GM13977 (cell line): ENCODE data around the gene CTNNBL1.
A peak's percentile ranks its signal among the peaks of the same experiment; 100 is the strongest.

ENCODE experiments used
- DNase-seq: peaks from one replicate; pipeline ENCODE4 v3.0.0; 2012; ENCODE audit warnings: low spot score
- in situ Hi-C: fragments of 300-500 bp; cut with MboI; formaldehyde crosslinking; loops from one replicate; pipeline ENCODE4 v1.12.0; 2022; ENCODE audit warnings: low sequenced_read_pairs, low pct_unique_long_range_greater_than_20kb, mixed read lengths, inconsistent platforms; ENCODE audit not compliant: unreplicated experiment
- TF ChIP-seq, protein P1 (sequence below): IDR thresholded peaks from 2 replicates; pipeline ENCODE4 v1.5.1; 2012; ENCODE audit warnings: mild to moderate bottlenecking, control low read depth; ENCODE audit not compliant: insufficient read depth; ENCODE audit errors: extremely low read depth, missing control alignments

The CTNNBL1 gene

DNA sequence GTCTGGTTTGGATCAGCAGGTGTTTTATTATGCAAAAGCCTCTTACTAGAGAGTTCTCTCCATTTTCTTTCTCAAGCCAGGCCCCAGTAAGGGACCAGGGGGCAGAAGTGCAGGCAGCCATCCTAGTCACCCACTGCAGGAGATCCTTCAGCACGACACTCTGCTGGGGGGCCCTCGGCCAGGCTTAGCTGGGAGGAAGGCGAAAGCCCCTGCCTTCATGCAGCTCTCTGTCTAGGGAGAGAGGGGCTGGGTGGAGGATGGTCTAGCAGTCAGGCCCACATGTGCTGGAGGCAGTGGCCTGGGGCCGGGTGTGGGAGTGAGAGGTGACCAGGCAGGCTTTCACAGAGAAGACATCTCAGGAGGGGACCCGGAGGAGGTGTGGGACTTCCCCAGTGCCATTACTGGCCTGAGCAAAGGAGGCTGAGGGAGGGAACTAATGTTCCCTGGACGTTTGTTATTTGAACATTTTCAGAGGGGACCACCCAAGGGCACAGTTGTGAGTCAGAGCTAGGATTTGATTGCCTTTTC lies 175.6 kb downstream of the CTNNBL1 start:
- TF ChIP-seq, protein P1, sequence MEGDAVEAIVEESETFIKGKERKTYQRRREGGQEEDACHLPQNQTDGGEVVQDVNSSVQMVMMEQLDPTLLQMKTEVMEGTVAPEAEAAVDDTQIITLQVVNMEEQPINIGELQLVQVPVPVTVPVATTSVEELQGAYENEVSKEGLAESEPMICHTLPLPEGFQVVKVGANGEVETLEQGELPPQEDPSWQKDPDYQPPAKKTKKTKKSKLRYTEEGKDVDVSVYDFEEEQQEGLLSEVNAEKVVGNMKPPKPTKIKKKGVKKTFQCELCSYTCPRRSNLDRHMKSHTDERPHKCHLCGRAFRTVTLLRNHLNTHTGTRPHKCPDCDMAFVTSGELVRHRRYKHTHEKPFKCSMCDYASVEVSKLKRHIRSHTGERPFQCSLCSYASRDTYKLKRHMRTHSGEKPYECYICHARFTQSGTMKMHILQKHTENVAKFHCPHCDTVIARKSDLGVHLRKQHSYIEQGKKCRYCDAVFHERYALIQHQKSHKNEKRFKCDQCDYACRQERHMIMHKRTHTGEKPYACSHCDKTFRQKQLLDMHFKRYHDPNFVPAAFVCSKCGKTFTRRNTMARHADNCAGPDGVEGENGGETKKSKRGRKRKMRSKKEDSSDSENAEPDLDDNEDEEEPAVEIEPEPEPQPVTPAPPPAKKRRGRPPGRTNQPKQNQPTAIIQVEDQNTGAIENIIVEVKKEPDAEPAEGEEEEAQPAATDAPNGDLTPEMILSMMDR = no peak
- peak; percentile 51 for DNase-seq
- in situ Hi-C loops = no loop called here

DNA sequence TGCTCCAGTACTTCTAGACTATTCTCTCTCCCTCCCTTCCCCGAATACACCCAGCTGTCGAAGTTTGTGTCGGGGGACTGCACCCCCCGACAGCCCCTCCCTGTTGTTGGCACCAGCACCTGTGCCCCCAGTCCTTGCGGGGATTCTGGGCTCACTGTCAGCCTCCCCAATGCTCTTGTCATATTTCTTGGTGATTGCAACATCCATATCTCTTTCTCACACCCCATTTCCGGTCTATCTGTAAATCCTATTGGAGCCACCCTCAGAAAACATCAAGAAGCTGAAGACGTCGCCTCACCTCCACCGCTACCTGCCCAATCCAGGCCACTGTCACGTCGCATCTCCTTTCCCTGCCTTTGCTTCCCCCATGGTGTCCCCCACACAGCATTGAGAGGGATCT lies 176.5 kb downstream of the CTNNBL1 start:
- in situ Hi-C loops = no loop called here
- TF ChIP-seq, protein P1 = no peak

DNA sequence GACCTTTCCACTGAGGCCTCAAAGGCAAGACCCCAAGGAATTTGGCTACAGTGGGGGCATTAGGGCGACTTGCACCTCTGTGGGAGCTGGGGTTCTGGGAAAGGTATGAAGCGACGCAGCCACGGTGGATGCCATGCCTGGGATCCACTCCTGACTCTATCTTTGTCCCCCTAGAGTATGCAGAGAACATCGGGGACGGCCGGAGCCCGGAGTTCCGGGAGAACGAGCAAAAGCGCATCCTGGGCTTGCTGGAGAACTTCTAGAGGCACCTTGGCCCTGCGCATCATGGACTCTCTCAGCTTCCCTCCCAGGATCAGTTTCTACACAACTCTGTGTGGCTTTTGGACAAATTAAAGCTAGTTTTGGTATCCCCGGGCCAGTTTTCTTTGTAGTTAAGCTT lies 177.9 kb downstream of the CTNNBL1 start:
- in situ Hi-C loops = no loop called here
- DNase-seq = no peak
- TF ChIP-seq, protein P1 = no peak

More for the DNA sequence above, 176.5 kb downstream of the CTNNBL1 start:
- DNase-seq = no peak

DNA sequence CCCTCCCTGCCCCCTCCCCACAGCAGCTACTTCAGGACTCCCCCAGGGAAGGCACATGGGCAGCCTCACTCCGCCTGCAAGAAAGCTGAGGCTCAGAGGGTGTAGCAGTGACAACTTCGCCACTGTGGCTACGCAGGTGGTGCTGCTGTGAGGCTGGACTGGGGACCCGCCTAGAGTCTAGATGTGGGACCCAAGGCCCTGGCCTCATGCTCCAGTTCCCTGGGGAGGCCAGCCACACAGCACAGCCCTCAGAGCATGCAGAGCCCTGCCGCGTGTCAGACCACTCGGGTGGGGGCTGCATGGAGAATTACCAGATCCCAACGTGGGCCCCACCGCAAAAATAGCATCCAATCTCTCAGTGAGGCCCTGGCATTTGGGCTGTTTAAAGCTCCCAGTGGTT lies 178.3 kb downstream of the CTNNBL1 start:
- in situ Hi-C loops = no loop called here
- no peak for DNase-seq
- TF ChIP-seq, protein P1 = no peak

DNA sequence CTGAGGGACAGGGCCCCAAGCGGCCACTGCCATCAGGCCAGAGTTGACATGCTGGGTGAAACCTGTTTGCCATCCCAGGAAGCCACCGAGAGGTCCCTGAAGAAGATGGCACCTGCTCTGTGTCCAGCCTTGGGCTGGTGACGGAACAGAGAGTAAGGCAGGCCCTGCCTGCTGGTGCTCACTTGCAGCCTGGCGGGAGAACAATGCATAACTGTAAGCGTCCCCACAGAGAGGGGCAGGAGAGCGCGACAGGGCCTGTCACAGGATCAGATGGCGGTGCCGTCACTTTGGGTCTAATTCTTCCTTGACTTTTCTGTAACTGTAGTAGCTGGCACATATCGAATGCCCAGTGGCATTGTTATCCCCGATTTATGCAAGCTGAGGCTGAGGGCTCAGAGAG lies 180.1 kb downstream of the CTNNBL1 start:
- in situ Hi-C loops = no loop called here
- TF ChIP-seq, protein P1 = no peak
- no peak for DNase-seq

DNA sequence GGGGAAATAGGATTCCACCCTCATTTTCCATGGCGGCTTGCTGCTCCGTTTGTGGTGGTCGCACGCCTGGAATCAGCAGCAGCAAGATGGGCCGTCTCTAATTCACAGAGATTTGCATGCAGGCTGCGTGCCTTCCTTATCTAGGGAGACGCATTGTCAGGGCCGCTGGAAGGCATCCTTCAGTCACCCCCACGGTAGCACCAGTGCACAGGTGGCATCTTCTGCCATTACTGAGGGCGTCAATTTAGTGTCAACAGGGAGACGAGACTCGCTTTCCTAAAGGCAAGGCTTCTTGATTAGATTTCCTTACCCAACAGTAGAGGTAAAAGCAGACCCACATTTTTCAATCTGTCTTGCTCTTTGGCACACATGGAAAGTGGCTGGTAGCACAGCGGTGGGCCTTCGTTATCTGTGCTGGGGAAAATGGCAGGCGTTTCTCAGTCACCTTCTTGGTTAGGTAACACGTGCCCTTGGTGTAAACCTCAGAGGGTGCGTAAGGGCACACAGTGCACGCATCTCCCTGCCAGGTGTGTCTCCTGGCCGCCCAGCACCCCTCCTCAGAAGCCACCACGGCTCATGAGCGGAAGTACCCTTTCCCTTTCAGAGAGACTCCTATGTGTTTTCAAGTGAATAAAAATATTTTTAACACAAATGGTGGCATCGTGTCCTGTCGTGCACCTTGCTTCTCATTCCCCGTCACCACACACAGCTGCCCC lies 181.8 kb downstream of the CTNNBL1 start:
- no peak for DNase-seq
- TF ChIP-seq, protein P1 = no peak
- in situ Hi-C loops = no loop called here
